NCI-H345 treated with DMSO at 0.1 percent for 48 hours (cell line): ENCODE results near the gene HOXA13.

Experiments
- DNase-seq: peaks from one replicate; lab custom pipeline; 2025; ENCODE audit not compliant: unreplicated experiment; lab: John Stamatoyannopoulos, UW

The HOXA13 gene

DNA sequence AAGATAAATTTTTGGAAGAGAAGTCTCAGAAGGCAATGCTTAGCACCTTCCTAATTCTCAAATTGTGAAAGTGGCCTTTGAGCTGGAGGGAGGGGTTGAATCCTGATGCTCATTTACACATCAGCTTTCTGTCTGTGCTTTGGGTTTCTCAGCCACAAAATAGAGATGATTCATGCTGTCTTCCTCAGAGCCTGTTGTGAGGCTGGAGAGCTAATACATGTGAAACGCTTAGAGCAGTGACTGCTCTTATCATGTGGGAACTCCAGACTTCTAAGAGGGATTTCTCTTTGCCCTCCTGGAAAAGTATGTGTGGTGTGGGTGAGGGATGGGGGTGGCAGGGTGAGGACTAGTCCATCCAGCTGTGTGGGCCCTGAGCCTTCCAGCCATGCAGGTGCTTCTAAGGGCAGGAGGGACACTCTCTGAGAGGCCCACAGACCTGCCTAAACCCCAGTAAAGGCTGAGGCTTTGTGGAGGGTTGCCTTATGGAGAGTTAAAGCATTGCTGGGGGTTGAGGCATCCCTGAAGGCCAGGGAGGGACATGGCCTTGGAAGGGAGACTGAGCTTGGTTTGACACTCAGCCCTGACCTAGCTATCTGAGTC, 37.9 kb upstream of the HOXA13 start:
- DNase-seq: no peak

DNA sequence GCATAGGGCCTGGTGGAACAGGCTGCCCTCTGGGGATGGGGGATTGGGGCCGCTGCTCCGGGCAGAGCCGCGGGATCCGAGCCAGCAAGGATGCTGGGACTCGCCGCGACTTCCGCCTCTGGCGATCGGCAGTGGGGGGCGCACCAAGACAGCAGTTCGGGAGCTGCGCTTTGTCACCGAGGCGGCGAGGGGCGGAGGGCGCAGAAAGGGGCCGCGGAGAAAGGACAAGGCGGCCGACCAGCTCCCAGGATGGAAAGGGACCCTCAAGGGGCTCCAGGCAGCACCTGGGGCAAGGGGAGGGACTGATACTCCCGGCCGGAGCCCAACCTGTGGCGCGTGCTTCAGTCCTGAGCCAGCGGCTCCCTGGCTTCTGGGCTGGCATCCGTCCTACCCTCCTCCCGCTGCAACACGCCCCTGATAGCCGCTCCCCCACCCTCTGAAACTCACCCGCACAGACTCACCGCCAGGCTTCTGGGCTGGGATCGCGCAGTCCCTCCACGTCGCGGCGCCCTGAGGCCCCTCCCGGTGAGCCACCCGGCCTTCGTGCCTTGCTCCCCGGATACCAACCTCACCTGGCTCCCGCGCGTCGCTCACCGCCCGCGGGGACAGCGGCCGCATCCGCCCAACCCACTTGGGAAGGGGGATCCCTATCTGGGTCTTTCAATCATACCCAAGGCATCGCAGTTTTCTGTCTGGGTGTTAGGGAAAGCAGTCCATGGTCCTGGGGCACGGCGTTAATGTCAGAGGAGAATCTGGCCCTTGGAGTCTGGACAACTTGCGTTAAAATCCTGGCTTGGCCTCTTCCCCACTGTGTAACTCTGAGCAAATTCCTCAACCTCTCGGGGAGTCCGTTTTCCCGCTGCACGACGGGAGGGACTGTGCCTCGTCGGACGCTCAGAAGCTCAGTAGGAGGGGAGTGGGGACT, 35.8 kb upstream of the HOXA13 start:
- DNase-seq: peak; percentile 49

GRCh38 chr7:27229448-27229847, 29.6 kb upstream of the HOXA13 start:
- no peak for DNase-seq

DNA sequence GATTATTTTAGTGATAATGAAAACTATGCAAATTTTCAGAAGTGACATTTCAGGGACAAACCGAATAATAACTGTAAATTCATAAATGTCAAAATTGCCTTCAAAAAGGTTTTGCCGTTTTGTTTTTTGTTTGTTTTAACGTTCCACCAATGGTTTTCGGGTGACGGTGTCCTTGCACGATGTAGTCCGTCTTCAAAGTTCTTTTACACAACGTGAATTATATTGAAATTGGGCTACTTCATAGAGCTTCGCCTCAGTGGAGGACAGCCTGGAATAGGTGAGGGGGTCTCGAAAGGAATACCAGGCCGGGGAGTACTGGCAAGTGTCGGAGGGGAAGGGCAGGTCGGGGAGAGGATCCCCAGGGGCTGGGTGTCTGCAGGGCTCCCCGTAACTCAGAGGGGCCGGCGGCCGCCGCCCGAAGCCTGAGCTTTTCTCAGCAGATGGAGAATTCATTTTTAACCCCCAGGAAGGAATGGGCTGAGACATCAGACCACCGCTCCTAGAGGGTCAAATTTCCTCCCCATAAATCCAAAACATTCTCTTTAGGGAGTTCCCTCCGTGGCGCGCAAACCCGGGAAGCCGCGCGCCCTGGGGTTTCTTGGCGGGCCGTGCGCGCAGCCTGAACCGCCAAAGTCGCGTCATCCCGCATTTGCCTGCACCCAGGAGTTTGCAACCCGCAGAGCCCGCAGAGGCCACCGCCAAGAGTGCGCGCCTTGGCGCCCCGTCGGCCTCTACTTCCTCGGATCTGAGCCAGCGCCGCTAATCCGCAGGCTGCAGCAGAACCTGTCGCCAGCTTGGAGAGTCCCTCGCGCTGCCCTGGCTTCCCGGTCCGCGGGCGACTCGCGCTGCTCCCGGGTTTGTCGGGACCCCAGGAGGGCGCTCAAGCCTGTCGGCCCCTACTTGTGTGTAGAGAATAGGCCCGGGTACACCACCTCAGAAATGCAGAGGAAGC, 25.4 kb upstream of the HOXA13 start:
- DNase-seq: no peak

DNA sequence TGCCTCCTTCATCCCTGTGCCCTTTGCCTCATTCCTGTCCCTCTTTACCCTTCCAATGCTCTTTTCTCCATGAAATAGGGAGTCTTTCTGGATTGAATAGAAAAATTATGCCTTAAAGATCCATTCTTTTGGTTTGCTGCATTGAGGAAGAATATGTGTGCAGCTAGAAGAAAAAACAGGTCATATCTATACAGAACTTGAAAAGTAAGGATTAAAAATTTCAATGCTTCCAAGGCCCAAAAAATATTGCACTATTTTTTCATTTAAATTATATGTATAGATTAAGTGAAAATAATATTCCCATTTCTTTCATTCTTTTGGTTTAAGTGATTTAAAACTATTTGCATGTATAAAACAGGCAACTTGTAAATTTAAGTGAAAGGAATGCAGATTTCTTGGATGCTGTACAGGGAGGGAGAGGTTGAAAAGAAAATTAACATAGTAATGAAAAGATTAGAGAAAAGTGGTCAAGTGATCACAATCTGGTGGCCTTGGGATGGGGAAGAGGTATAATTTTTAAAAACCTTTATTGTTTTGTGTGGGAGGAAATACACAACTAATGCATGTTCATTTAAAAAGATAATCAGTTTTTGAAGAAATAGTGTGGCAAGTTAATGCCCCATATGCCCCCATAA, 24.2 kb upstream of the HOXA13 start:
- no peak for DNase-seq

GRCh38 chr7:27221201-27221797, 21.4 kb upstream of the HOXA13 start:
- DNase-seq: no peak

- no peak for DNase-seq
Observed at GRCh38 chr7:27220440-27220955, 20.6 kb upstream of the HOXA13 start.

DNA sequence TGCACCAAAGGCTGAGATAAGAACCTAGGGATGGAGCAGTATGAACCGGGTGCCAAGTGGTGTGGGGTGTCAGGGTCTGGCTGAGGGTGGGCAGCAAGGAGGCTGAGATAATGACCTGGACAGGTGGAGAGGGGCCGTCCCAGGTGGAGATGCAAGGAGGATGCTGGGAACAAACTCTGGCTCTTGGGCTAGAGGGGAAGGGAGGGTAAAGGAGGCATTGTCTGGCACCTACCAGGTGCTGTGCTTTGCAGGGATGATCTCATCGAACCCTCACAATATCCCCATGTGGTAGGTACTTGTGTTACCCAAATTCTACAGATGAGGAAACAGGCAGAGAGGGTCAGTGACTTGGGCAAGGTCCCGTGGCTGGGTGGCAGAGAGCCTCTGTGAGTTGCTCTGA, 19.9 kb upstream of the HOXA13 start:
- DNase-seq: no peak

DNA sequence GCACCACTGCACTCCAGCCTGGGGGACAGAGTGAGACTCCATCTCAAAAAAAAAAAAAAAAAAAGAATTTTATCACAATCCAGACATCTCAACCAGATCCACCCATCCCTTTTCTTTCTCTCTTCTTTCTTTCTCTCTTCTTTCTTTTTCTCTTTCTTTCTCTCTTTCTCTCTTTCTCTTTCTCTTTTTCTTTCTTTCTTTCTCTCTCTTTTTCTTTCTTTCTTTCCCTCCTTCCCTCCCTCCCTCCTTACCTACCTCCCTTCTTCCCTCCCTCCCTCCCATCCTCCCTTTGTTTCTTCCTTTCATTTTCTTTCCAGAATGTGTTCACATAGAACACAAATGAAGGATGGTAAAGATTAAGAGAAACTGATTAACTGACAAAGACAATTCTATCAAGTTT, 18.1 kb upstream of the HOXA13 start:
- DNase-seq: no peak

- DNase-seq: no peak
Observed at GRCh38 chr7:27215356-27215755, 15.5 kb upstream of the HOXA13 start.

DNA sequence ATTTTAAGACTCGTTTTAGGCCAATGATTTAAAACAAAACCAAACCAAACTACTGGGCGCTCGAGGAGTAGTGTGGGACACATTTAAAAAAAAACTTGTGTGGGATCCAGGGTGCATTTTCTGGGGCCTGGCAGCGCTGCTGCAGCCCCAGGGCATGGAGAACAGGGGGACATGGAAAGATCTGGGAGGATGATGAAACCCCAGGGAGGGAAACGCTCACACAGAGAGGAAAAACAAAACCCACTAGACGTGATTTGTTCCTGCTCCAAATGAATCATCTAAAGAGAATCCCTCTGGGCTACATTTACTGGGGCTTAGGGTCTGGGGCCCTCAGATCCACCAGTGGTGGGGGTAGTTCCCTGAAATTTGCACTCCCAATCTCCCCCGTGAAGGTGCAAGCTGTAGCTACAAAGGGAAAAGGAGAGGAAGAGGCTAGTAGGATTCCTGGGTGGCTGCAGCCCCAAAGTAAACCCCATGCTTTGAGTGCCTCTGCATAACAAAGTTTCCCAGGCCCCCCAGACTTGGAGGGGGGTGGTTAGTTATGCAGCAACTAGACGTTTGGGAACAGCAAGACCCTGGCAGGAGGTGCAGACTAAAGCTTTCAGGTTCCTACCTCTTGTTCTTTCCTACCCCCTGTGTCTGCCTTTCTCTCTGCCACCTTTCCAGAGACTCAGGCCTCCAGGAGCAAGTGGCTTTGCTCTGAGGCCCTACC, 14.5 kb upstream of the HOXA13 start:
- no peak for DNase-seq

GRCh38 chr7:27213433-27214238, 13.7 kb upstream of the HOXA13 start:
- no peak for DNase-seq

DNA sequence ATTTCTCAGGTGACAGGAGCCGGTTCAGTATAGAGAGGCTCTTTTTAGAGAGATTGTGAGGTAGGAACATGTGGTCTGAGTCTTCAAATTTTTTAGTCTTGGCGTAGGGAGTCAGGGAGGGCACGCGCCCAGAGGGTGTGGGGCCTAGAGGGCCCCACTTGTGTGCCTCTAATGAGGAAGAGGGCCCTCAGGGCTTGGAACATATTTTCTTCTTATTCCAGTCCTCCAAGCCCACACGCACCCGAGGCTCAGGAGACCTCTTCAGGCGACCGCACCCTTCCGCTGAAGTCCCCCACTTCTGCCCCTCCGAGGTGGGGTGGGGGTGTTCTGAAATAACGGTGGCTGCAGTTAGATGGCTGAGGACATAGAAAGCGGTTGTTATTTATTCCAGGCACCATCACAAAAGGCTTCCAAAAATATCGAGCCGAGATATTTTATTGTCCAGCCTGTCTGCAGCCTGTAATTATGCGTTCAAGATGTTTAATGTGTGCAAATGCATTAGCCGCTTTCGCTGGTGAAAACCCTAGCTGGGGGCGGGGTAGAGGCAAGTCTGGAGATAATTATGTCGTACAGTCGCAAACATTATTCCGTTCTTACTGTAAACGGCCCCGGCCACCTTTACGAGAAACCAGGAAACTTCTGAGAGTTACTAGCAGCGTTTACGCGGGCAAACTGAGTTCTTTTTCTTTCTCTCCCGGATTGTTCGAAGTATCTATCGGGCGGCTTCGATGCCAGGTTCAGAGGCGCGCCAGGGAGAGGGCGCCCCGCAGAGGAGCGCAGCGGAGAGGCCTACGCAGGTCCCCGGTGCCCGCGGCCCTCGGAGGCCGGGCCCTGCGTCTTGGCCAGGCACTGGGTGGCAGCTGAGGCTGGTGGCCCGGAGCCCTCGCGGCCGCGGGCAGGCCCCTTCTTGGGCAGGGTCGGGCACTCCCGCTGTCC, 12.9 kb upstream of the HOXA13 start:
- no peak for DNase-seq

DNA sequence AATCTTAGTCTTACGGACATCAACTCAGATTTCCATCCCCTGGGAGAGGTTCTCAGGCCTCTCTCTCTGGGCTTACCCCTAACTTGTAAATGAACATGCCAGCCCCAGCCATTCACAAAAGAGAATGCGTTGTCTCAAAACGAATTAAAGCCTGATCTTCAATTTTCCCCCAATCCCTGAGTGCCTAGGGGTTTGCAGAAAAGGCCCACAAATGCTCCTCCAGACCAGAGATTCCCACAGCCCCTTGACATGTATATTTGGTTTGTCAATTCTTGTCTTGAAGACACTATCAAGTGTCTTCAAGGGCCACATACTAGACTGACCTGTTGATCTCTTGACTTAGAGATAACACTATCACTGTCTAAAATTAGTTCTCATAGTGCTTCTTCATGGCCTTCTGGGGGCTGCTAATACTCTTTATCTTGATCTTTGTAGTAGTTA, 11.9 kb upstream of the HOXA13 start:
- no peak for DNase-seq

DNA sequence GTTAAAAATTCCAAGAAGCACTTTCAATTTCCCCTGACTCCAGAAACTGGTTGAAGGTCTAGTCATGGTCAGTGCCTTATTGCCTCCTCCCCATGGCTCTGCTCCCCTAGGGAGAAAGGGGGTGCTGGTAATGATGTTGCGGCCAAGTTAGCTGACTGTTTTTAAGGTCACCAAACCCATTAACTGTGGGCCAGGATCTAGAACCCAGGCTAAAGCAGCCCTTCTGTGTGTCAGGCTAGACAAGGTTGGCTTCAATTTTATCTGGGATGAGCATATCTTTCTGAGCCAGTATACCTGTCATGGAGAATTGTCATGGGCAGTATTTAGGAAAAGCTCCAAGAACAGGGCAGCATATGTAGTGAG, 11.2 kb upstream of the HOXA13 start:
- DNase-seq: no peak

DNA sequence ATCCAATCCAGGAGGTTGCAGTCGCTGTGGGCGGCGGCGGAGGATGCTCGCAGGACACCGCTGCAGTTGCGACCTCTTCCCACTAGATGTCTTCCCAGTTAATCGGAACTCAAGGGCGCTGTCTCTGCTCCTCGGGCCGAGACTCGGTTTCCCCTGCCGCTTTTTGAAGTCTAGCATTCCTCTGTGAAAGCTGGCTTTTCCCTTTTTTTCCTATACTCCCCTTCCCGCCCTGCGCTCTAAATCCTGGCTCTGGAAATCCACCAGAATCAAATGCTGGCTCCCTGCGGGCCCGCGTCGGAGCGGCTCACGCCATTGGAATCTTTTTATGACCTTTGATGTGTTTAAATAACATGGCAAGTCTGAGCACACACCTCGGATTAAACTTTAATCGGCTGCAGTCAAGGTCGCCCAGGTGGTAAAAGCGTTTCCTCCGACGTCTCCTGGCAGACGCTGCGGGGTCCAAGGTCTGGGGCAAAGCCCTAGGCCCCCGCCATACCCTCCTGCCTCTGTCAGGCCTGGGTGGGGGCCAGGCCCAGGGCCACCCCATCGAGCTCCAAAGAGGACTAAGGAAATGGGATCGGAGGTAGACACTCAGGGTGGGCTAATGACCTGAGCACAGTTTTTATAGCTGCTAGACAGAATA, 10.7 kb upstream of the HOXA13 start:
- no peak for DNase-seq

DNA sequence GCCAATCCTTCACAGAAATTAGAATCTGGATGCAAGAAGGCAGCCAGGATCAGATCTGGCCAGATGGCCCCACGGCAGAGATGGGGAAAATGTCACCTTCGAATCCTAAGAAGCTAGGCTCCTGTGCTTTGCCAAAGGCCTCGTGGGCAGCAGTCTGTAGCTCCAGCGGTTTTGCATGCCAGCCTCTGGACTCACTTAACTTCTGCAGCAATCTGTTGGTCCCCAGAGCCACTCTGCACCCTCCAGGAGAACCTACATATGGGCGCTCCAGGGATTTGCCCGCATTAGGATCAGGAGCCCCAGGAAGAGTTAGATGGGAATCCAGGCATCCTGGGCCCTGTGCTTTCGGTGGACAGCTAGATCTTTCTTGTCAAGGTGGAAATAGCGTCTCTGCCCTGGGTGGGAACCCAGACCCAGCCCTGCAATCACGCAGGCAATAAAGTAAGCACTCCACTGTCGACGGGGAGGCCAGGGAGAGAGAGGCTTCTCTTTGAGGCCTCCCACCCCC, 10.1 kb upstream of the HOXA13 start:
- no peak for DNase-seq
